ENCODE measurements around the gene SATB1. TPM values are rescaled to one million over a fixed set of nuclear protein-coding genes. Genes with fewer than 3 reads are reported as not detected.

SATB1 gene
- total RNA-seq, 1 donor from 2014 or later, result 22.1 TPM

DNA sequence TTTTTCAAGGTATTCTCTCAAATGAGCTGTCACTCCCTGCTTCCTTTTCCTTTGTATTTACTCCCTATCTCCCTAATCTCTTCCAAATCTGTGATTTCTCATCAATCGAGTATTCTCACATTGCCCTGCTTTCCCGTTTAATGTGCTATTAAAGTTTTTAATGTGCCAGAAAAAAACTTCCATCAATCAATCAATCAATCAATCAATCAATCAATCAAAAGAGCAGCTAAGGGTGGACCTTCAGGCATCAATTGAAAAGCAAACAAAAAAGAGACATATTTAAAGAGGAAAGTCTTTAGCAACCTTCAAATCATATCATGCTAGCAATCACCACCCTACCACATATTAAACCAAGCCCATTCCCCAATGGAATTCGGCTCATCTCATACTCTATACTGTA, 58.9 kb downstream of the SATB1 start:
- Mint-ChIP-seq H3K9me3 (no peaks in the 10 kb centered on the region), H3K4me1 (peaks cover 12% of the 10 kb centered on the region), H3K36me3 (ENCODE audit: low read depth) (peaks cover 14% of the 10 kb centered on the region), H3K27ac (ENCODE audit: unreplicated experiment) (no peak overlapping the region), H3K27me3 (ENCODE audit: low read depth) (no peaks in the 10 kb centered on the region), H3K4me3 (no peak overlapping the region)
- TF ChIP-seq, protein P1, sequence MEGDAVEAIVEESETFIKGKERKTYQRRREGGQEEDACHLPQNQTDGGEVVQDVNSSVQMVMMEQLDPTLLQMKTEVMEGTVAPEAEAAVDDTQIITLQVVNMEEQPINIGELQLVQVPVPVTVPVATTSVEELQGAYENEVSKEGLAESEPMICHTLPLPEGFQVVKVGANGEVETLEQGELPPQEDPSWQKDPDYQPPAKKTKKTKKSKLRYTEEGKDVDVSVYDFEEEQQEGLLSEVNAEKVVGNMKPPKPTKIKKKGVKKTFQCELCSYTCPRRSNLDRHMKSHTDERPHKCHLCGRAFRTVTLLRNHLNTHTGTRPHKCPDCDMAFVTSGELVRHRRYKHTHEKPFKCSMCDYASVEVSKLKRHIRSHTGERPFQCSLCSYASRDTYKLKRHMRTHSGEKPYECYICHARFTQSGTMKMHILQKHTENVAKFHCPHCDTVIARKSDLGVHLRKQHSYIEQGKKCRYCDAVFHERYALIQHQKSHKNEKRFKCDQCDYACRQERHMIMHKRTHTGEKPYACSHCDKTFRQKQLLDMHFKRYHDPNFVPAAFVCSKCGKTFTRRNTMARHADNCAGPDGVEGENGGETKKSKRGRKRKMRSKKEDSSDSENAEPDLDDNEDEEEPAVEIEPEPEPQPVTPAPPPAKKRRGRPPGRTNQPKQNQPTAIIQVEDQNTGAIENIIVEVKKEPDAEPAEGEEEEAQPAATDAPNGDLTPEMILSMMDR (conservative IDR thresholded peaks at IDR 0.05), result no peak
- DNase-seq (ENCODE audit: low read depth, low spot score), result no peak

- no peak overlapping the region for H3K4me3 Mint-ChIP-seq
- DNase-seq (ENCODE audit: low read depth, low spot score), result no peak
- peaks cover 14% of the 10 kb centered on the region for H3K36me3 Mint-ChIP-seq (ENCODE audit: low read depth)
- TF ChIP-seq, protein P1 (conservative IDR thresholded peaks at IDR 0.05), result no peak
- H3K4me1 Mint-ChIP-seq, result peaks cover 12% of the 10 kb centered on the region
- H3K9me3 Mint-ChIP-seq, result no peaks in the 10 kb centered on the region
- no peak overlapping the region for H3K27ac Mint-ChIP-seq (ENCODE audit: unreplicated experiment)
- H3K27me3 Mint-ChIP-seq (ENCODE audit: low read depth), result no peaks in the 10 kb centered on the region
Observed at GRCh38 chr3:18363338-18363737, 61.8 kb downstream of the SATB1 start.

DNA sequence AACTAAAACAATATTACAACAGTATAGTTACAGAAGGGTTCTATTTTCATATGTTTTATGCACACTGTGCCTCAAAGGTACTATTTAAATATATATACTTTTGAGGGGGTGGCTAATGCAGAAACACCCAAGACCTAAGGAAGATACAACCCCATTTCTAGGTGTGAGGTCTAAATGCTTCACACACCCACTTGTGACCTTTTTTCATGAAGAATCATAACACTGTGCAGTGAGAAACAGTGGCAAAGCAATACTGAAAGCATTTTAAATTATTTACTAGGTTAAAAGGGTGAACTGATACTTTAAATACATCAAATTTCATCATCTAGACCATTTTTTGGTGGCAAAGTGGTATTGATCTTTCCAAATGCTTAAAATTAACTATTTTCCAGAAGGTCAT, 67.4 kb downstream of the SATB1 start:
- Mint-ChIP-seq H3K27me3 (ENCODE audit: low read depth) (no peaks in the 10 kb centered on the region), H3K4me3 (no peak overlapping the region)

DNA sequence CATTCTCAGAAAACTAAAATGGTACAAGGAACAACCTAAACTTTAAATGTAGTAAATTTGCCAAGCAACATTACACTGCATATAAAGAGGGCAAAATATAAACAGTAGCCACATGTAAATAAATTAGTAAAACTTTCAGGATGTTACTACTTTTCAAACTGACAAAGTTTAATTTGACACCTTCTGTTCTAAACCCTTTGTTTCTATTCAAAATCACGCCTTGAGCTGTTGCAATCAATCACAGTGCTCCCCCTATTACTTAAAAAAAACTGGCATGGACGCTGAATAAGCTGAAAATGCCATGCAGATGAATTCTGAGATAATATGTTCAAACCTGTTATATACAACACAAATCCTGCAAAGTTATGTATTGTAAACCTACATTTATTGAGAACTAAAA, 69.3 kb downstream of the SATB1 start:
- H3K27ac Mint-ChIP-seq (ENCODE audit: unreplicated experiment), result peak overlapping the region; percentile 43
- no peak for DNase-seq (ENCODE audit: low read depth, low spot score)
- H3K9me3 Mint-ChIP-seq, result no peaks in the 10 kb centered on the region
- H3K36me3 Mint-ChIP-seq (ENCODE audit: low read depth), result peaks cover 4% of the 10 kb centered on the region
- peaks cover 32% of the 10 kb centered on the region for H3K4me1 Mint-ChIP-seq
- TF ChIP-seq, protein P1 (conservative IDR thresholded peaks at IDR 0.05), result no peak
- no peak overlapping the region for H3K4me3 Mint-ChIP-seq
- H3K27me3 Mint-ChIP-seq (ENCODE audit: low read depth), result no peaks in the 10 kb centered on the region

More for the DNA sequence above, 67.4 kb downstream of the SATB1 start:
- TF ChIP-seq, protein P1 (conservative IDR thresholded peaks at IDR 0.05), result no peak
- Mint-ChIP-seq H3K36me3 (ENCODE audit: low read depth) (peaks cover 2% of the 10 kb centered on the region), H3K27ac (ENCODE audit: unreplicated experiment) (no peak overlapping the region), H3K9me3 (no peaks in the 10 kb centered on the region), H3K4me1 (peaks cover 33% of the 10 kb centered on the region)
- DNase-seq (ENCODE audit: low read depth, low spot score), result no peak

- DNase-seq (ENCODE audit: low read depth, low spot score), result no peak
- TF ChIP-seq, protein P1 (conservative IDR thresholded peaks at IDR 0.05), result no peak
- H3K9me3 Mint-ChIP-seq, result no peaks in the 10 kb centered on the region
- no peak overlapping the region for H3K27ac Mint-ChIP-seq (ENCODE audit: unreplicated experiment)
- peaks cover 4% of the 10 kb centered on the region for H3K36me3 Mint-ChIP-seq (ENCODE audit: low read depth)
- H3K27me3 Mint-ChIP-seq (ENCODE audit: low read depth), result no peaks in the 10 kb centered on the region
- H3K4me1 Mint-ChIP-seq, result peaks cover 32% of the 10 kb centered on the region
- H3K4me3 Mint-ChIP-seq, result no peak overlapping the region
Observed at GRCh38 chr3:18354701-18355100, 70.4 kb downstream of the SATB1 start.

Measured in neural crest cell (in vitro differentiated cells).